ENCODE measurements around the gene KIFC3. TPM values are rescaled to one million over a fixed set of nuclear protein-coding genes. Genes with fewer than 3 reads are reported as not detected.
"Not testable (repeated sequence)": the region's sequence is repeated elsewhere in the genome, so short reads cannot be mapped to it uniquely, and the experiment has no call there.

The KIFC3 gene
- total and polyA plus RNA-seq, 7 donors: 3.1 to 17.8 (median 6.6) TPM

- Histone ChIP-seq H3K27ac (no peak overlapping the region), H3K9me3 (no peaks in the 10 kb centered on the region), H3K36me3 (ENCODE audit: insufficient read depth in 1 of 2, low read depth in 1 of 2) (no peaks in the 10 kb centered on the region), H3K27me3 (ENCODE audit: insufficient read depth in 3 of 3, low read length in 2 of 3) (no peaks in the 10 kb centered on the region), H3K4me1 (peaks cover 6% of the 10 kb centered on the region), H3K4me3 (no peak overlapping the region)
- DNase-seq (peak in 1 of 2 donors; percentile 8), ATAC-seq (no peak)
- TF ChIP-seq, protein P1, sequence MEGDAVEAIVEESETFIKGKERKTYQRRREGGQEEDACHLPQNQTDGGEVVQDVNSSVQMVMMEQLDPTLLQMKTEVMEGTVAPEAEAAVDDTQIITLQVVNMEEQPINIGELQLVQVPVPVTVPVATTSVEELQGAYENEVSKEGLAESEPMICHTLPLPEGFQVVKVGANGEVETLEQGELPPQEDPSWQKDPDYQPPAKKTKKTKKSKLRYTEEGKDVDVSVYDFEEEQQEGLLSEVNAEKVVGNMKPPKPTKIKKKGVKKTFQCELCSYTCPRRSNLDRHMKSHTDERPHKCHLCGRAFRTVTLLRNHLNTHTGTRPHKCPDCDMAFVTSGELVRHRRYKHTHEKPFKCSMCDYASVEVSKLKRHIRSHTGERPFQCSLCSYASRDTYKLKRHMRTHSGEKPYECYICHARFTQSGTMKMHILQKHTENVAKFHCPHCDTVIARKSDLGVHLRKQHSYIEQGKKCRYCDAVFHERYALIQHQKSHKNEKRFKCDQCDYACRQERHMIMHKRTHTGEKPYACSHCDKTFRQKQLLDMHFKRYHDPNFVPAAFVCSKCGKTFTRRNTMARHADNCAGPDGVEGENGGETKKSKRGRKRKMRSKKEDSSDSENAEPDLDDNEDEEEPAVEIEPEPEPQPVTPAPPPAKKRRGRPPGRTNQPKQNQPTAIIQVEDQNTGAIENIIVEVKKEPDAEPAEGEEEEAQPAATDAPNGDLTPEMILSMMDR (IDR thresholded peaks at IDR 0.05): no peak
- 84 to 90% (median 85%) methylated on average over 10 of the region's 10 CpGs for WGBS, 3 donors
- intact Hi-C loops (cut with DNase I): no loop called here
These were observed 20.3 kb downstream of the KIFC3 start for GRCh38 chr16:57781741-57782606.

DNA sequence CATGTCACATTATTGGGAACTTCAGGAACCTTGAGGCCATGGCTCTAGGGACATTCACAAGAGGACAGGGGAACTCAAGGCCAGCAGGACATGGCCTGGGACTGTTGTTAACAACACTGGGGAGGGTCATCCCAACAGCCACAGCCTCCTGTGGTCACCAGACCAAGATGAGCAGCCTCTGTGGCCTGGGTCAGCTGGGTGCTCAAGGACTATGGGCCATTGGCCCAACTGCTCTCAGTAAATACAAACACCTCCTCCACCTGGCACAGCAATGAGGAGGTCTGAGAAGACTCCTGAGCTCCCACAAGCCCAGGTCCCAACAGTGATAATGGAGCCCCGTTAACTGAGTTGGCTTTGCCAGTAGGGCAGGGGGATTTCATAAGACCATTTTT lies 20.9 kb downstream of the KIFC3 start:
- no peak for ATAC-seq
- no peaks in the 10 kb centered on the region for H3K36me3 ChIP-seq (ENCODE audit: insufficient read depth in 1 of 2, low read depth in 1 of 2)
- no peak for DNase-seq

DNA sequence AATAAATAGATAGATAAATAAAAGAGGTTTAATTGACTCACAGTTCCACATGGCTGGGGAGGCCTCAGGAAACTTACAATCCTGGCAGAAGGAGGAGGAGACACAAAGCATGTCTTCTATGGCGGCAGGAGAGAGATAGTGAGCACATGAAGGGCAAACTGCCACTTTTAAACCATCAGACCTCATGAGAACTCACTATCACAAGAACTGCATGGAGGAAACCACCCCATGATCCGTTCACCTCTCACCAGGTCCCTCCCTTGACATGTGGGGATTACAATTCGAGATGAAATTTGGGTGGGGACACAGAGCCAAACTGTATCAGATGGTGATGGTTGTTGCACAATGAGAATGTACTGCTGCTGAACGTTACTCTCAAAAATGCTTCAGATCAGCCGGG lies 22.5 kb downstream of the KIFC3 start:
- WGBS, 3 donors: 81 to 89% (median 88%) methylated on average over 5 of the region's 5 CpGs

More for the DNA sequence above, 20.9 kb downstream of the KIFC3 start:
- no peak overlapping the region for H3K4me3 ChIP-seq
- no peaks in the 10 kb centered on the region for H3K4me1 ChIP-seq
- intact Hi-C loops (cut with DNase I): no loop called here
- H3K27ac ChIP-seq: no peak overlapping the region
- H3K9me3 ChIP-seq: no peaks in the 10 kb centered on the region
- 30 to 96% (median 91%) methylated on average over 1 of the region's 1 CpG for WGBS, 3 donors
- TF ChIP-seq, protein P1 (IDR thresholded peaks at IDR 0.05): no peak
- no peaks in the 10 kb centered on the region for H3K27me3 ChIP-seq (ENCODE audit: insufficient read depth in 3 of 3, low read length in 2 of 3)

DNA sequence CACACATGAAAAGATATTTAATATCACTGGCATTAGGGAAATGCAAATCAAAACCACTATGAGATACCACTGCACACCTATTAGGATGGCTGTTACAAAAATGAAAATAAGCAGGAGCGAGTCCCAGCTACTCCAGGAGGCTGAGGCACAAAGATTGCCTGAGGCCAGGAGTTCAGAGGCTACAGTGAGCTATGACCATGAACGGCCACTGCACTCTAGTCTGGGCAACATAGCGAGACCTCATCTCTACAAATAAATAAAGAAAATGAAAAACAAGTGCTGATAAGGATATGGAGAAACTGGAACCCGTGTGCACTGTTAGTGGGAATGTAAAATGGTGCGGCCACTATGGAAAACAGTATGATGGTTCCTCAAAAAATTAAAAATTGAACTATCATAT lies 23.6 kb downstream of the KIFC3 start:
- no peak for ATAC-seq
- intact Hi-C loops (cut with DNase I): loop anchor here in 1 of 2 donors (5.0 kb wide), 1 partner anchor 84 kb away; no protein-coding TSS in a partner anchor
- H3K36me3 ChIP-seq (ENCODE audit: insufficient read depth in 1 of 2, low read depth in 1 of 2): no peaks in the 10 kb centered on the region
- TF ChIP-seq, protein P1 (IDR thresholded peaks at IDR 0.05): no peak
- no peak overlapping the region for H3K4me3 ChIP-seq
- H3K4me1 ChIP-seq: no peaks in the 10 kb centered on the region
- no peak for DNase-seq
- H3K27me3 ChIP-seq (ENCODE audit: insufficient read depth in 3 of 3, low read length in 2 of 3): no peaks in the 10 kb centered on the region
- 90 to 92% (median 90%) methylated on average over 5 of the region's 5 CpGs for WGBS, 3 donors
- H3K27ac ChIP-seq: no peak overlapping the region
- no peaks in the 10 kb centered on the region for H3K9me3 ChIP-seq

More for the DNA sequence above, 22.5 kb downstream of the KIFC3 start:
- not testable (repeated sequence) for DNase-seq; H3K4me3 ChIP-seq; H3K27me3 ChIP-seq (ENCODE audit: insufficient read depth in 3 of 3, low read length in 2 of 3); H3K27ac ChIP-seq; H3K9me3 ChIP-seq; ATAC-seq; H3K4me1 ChIP-seq; H3K36me3 ChIP-seq (ENCODE audit: insufficient read depth in 1 of 2, low read depth in 1 of 2)
- intact Hi-C loops (cut with DNase I): loop anchor here in 1 of 2 donors (5.0 kb wide), 1 partner anchor 82 kb away; no protein-coding TSS in a partner anchor

DNA sequence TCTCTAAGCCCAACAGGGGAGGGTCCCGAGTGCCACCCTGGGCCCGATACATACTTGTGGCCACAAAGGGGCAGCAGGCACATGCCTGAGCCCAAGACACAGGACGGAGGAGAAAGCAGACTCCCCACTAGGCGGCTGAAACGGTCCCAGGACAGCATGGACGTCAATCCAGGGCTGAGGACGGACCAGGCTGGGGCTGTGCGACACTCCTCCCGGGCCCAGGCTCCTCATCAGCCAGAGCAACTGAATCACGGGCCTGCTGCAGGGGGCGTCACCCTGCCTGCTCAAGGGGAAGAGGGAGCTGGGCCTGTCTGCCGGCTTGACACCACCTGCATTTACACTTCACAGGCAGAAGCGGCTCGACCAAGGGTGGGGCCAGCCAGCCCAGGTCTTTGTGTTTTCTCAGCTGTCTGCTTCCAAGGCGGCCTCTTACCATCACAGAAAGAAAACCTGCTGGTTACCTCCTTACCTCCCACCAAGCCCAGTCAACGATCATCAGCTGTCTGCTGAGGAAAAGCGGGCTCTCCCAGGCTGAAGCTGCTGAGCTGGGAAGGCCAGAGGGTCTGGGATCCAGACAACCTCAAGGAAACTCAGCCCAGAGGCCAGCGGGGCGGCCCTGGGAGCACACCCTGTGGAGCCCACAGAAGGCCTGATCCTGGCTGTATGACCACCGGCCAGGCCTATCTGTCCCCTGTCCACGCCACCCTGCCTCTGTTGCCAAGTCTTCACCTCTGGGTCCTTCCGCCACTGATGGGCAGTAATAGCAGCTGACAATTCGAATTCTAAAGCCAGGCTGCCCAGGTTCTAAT lies 26.4 kb downstream of the KIFC3 start:
- Histone ChIP-seq H3K27ac (no peak overlapping the region), H3K9me3 (no peaks in the 10 kb centered on the region), H3K4me3 (no peak overlapping the region), H3K36me3 (ENCODE audit: insufficient read depth in 1 of 2, low read depth in 1 of 2) (peaks cover 0 to 6% of the 10 kb centered on the region in 2 donors), H3K4me1 (no peaks in the 10 kb centered on the region), H3K27me3 (ENCODE audit: insufficient read depth in 3 of 3, low read length in 2 of 3) (no peaks in the 10 kb centered on the region)
- WGBS, 3 donors: 50 to 61% (median 57%) methylated on average over 21 to 23 of the region's 23 CpGs
- ATAC-seq: peak; percentile 92 to 99 (median 96)
- peak; percentile 67 to 85 for DNase-seq
- TF ChIP-seq, protein P1 (IDR thresholded peaks at IDR 0.05): peak; percentile 60
- intact Hi-C loops (cut with DNase I): loop anchor here (1.0 to 5.0 kb wide), 2 partner anchors 86 to 87 kb away; no protein-coding TSS in a partner anchor
